Mesendoderm (in vitro differentiated cells): ENCODE results near the gene RASL12.

Source experiments
- DNase-seq: peaks from one replicate; pipeline ENCODE4 v3.0.0; 2013
- H2AK5ac ChIP-seq: 2 replicates; pipeline ENCODE4 v1.6.1; 2013; ENCODE audit warnings: low read length, inconsistent platforms
- H2BK120ac ChIP-seq: 2 replicates; pipeline ENCODE4 v1.6.1; 2013; ENCODE audit warnings: low read depth, mild to moderate bottlenecking, low read length, moderate library complexity, mixed read lengths
- H2BK15ac ChIP-seq: replicated peaks from 2 replicates; pipeline ENCODE4 v1.6.1; 2013; ENCODE audit warnings: low read depth, mild to moderate bottlenecking, moderate library complexity
- H2BK5ac ChIP-seq: 2 replicates; pipeline ENCODE4 v1.6.1; 2013; ENCODE audit warnings: low read length, inconsistent platforms
- H3K18ac ChIP-seq: 2 replicates; pipeline ENCODE4 v1.6.1; 2013; ENCODE audit warnings: mild to moderate bottlenecking, low read length, mixed read lengths
- H3K23ac ChIP-seq: one replicate; pipeline ENCODE4 v1.6.1; 2013; ENCODE audit warnings: low read length
- H3K27ac ChIP-seq: 2 replicates; pipeline ENCODE4 v1.5.1; 2013; ENCODE audit warnings: low read depth, mild to moderate bottlenecking, inconsistent platforms, low read length, moderate library complexity
- H3K27me3 ChIP-seq: 2 replicates; pipeline ENCODE4 v1.6.1; 2013; ENCODE audit warnings: low read length, control low read depth, mild to moderate bottlenecking, inconsistent platforms; ENCODE audit not compliant: insufficient read depth, poor library complexity
- H3K36me3 ChIP-seq: 2 replicates; pipeline ENCODE4 v1.6.1; 2013; ENCODE audit warnings: low read length, inconsistent platforms; ENCODE audit not compliant: control insufficient read depth, insufficient read depth
- H3K4ac ChIP-seq: one replicate; pipeline ENCODE4 v1.6.1; 2013; ENCODE audit warnings: low read depth, mild to moderate bottlenecking, low read length, moderate library complexity
- H3K4me1 ChIP-seq: 2 replicates; pipeline ENCODE4 v1.6.1; 2013; ENCODE audit warnings: low read depth, low read length, inconsistent platforms; ENCODE audit not compliant: control insufficient read depth
- H3K4me2 ChIP-seq: 2 replicates; pipeline ENCODE4 v1.6.1; 2013; ENCODE audit warnings: low read length
- H3K4me3 ChIP-seq: 2 replicates; pipeline ENCODE4 v1.5.1; 2013; ENCODE audit warnings: mild to moderate bottlenecking, low read length
- H3K56ac ChIP-seq: one replicate; pipeline ENCODE4 v1.6.1; 2013; ENCODE audit warnings: low read length
- H3K79me1 ChIP-seq: 2 replicates; pipeline ENCODE4 v1.6.1; 2013; ENCODE audit warnings: low read length, inconsistent platforms
- H3K79me2 ChIP-seq: 2 replicates; pipeline ENCODE4 v1.6.1; 2013; ENCODE audit warnings: mild to moderate bottlenecking, low read length; ENCODE audit not compliant: control insufficient read depth, insufficient read depth
- H3K9ac ChIP-seq: 2 replicates; pipeline ENCODE4 v1.6.1; 2013; ENCODE audit warnings: low read length, inconsistent platforms
- H4K5ac ChIP-seq: one replicate; pipeline ENCODE4 v1.6.1; 2013; ENCODE audit warnings: low read length
- H4K8ac ChIP-seq: one replicate; pipeline ENCODE4 v1.6.1; 2013; ENCODE audit warnings: low read depth, mild to moderate bottlenecking, control low read depth, low read length, moderate library complexity
- WGBS: extraction: QIAGEN DNeasy Blood & Tissue Kit; methylation state at CpG from one replicate; pipeline ENCODE4 v1.1.7; 2013; ENCODE audit warnings: low lambda C conversion rate, missing lambda C conversion rate; ENCODE audit not compliant: insufficient coverage; ENCODE audit errors: extremely low coverage; 5-methylcytosine and 5-hydroxymethylcytosine counted together

RASL12 gene

DNA sequence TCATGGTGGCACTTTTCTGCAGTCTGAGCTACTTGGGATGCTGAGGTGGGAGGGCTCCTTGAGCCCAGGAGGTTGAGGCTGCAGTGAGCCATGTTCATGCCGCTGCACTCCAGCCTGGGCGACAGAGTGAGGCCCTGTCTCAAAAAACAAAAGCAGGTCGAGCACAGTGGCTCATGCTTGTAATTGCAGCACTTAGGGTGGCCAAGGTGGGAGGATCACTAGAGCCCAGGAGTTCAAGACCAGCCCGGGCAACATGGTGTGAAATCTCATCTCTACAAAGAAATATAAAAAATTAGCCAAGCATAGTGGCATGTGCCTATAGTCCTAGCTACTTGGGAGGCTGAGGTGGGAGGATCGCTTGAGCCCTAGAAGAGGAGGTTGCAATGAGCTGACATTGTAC, 37.2 kb upstream of the RASL12 start:
- Histone ChIP-seq H2BK5ac (no peak overlapping the region), H3K4me3 (no peak overlapping the region), H3K56ac (no peak overlapping the region), H3K9ac (no peak overlapping the region), H4K5ac (no peak overlapping the region), H3K4me2 (no peak overlapping the region), H3K79me2 (no peaks in the 10 kb centered on the region), H3K18ac (no peak overlapping the region), H3K27me3 (no peaks in the 10 kb centered on the region), H3K79me1 (no peaks in the 10 kb centered on the region), H3K4ac (no peak overlapping the region), H3K36me3 (no peaks in the 10 kb centered on the region), H3K4me1 (no peaks in the 10 kb centered on the region), H4K8ac (no peak overlapping the region), H3K23ac (no peak overlapping the region), H2BK15ac (no peak overlapping the region), H2BK120ac (no peak overlapping the region), H3K27ac (no peak overlapping the region), H2AK5ac (no peak overlapping the region)
- no peak for DNase-seq
- no CpG with 5 or more reads among the region's 5 CpGs for WGBS

DNA sequence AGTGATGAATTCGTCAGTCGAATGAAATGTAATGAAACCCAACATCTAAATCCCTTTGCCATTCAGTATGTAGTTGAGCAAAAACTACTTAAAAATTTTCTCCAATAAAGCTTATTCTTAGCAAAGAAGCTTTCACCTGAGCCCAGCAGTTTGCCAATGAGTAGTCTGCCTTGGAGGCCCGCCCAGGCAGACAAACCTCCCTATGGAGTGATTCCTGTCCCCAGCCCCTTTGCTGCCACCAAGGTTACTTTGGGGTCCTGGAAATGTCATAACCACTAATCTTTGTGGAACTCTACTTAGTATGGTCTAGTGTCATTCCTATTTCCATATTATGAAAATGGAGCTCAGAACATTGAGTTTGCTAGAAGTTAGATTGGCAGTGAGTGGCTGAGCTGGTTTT, 35.1 kb upstream of the RASL12 start:
- H3K4me3 ChIP-seq, result no peak overlapping the region
- no CpG with 5 or more reads among the region's 3 CpGs for WGBS
- no peak overlapping the region for H2BK15ac ChIP-seq

DNA sequence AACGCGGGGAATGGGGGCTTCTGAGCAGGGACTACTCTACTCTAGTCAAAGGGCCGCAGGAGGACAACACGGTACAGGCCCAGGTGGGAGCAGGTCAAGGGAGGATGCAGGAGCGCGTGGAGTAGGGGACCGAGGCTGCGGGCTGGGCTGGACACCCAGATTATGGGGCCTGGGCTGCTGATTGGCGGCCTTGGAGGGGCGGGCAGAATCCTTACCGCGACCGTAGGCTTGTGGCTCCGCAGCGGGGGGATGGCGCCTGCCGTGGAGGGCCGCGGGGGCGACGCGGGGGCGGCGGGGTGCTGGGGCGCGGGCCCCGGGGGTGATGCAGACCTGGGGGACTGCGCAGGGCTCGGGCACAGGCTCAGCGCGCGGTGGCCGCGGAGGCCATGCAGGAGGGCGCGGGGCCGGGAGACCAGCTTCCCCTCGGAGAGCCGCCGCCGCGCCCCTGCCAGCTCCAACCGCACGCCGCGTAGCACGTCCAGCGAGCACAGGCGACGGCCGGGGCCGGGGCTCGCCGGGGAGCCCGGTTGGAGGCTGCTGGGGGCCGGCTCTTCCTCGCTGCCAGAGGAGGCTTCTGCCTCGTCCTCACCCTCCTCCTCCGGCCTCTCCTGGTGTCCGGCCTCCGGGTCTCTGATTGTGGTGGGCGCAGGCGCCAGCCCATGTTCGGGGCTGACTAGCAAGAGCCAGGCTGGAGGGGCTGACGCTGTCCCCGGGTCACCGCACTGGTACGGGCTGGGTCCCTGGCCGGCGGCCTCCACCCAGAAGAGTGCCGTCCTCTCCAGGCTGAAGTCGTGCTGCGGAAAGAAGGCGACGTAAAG, 34.3 kb upstream of the RASL12 start:
- Histone ChIP-seq H3K27ac (no peak overlapping the region), H3K23ac (no peak overlapping the region), H2BK15ac (no peak overlapping the region), H3K4ac (peak overlapping the region; percentile 21), H3K4me1 (no peaks in the 10 kb centered on the region), H3K4me2 (peak overlapping the region; percentile 87), H3K56ac (peak overlapping the region; percentile 80), H3K36me3 (no peaks in the 10 kb centered on the region), H3K27me3 (no peaks in the 10 kb centered on the region), H3K79me2 (no peaks in the 10 kb centered on the region), H3K79me1 (no peaks in the 10 kb centered on the region), H2BK120ac (no peak overlapping the region), H4K8ac (no peak overlapping the region), H2BK5ac (no peak overlapping the region), H3K9ac (peak overlapping the region; percentile 59), H3K18ac (peak overlapping the region; percentile 81), H2AK5ac (no peak overlapping the region), H4K5ac (no peak overlapping the region), H3K4me3 (no peak overlapping the region)
- no peak for DNase-seq
- WGBS, result no CpG with 5 or more reads among the region's 75 CpGs

More for the DNA sequence above, 35.1 kb upstream of the RASL12 start:
- H3K9ac ChIP-seq, result no peak overlapping the region
- no peak overlapping the region for H3K18ac ChIP-seq
- no peak overlapping the region for H3K56ac ChIP-seq
- H2BK120ac ChIP-seq, result no peak overlapping the region
- no peak overlapping the region for H3K23ac ChIP-seq
- no peak overlapping the region for H3K4ac ChIP-seq
- no peak for DNase-seq
- H2BK5ac ChIP-seq, result no peak overlapping the region
- H4K5ac ChIP-seq, result no peak overlapping the region
- no peaks in the 10 kb centered on the region for H3K79me2 ChIP-seq
- no peaks in the 10 kb centered on the region for H3K27me3 ChIP-seq
- no peak overlapping the region for H4K8ac ChIP-seq
- no peaks in the 10 kb centered on the region for H3K79me1 ChIP-seq
- no peaks in the 10 kb centered on the region for H3K36me3 ChIP-seq
- no peaks in the 10 kb centered on the region for H3K4me1 ChIP-seq
- H3K4me2 ChIP-seq, result no peak overlapping the region
- H3K27ac ChIP-seq, result no peak overlapping the region
- H2AK5ac ChIP-seq, result no peak overlapping the region

DNA sequence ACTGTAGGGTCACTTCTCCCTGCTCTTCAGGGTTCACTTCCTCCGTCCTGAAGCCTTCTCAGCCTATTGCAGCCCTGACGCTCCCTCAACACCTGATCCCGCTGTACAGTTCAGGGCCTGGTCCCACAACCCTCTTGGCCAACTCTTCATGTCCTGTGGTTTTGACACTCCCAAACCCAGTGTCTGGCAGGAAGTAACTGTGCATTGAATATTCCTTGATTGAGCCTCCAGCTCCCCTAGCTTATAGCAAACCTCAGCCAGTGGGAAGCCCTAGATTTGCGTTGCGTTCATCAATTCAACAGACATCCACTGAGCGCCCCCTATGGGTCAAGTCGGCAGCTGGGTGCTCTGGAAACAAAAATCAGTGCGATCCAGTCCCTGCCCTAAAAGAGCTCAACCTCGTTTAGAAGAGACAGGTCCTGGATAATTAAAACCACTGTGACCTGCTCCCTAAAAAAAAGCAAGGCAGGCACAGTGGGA, 33.7 kb upstream of the RASL12 start:
- Histone ChIP-seq H3K79me1 (no peaks in the 10 kb centered on the region), H2BK120ac (no peak overlapping the region), H3K4me1 (no peaks in the 10 kb centered on the region), H3K18ac (no peak overlapping the region), H3K4me3 (no peak overlapping the region), H3K27ac (no peak overlapping the region), H3K27me3 (no peaks in the 10 kb centered on the region), H4K8ac (no peak overlapping the region), H2BK5ac (no peak overlapping the region), H4K5ac (no peak overlapping the region), H2BK15ac (no peak overlapping the region), H2AK5ac (no peak overlapping the region), H3K79me2 (no peaks in the 10 kb centered on the region), H3K56ac (peak overlapping the region; percentile 80), H3K9ac (peak overlapping the region; percentile 50), H3K36me3 (no peaks in the 10 kb centered on the region), H3K4ac (no peak overlapping the region), H3K23ac (no peak overlapping the region), H3K4me2 (peak overlapping the region; percentile 87)
- no CpG with 5 or more reads among the region's 9 CpGs for WGBS
- DNase-seq, result peak; percentile 91

DNA sequence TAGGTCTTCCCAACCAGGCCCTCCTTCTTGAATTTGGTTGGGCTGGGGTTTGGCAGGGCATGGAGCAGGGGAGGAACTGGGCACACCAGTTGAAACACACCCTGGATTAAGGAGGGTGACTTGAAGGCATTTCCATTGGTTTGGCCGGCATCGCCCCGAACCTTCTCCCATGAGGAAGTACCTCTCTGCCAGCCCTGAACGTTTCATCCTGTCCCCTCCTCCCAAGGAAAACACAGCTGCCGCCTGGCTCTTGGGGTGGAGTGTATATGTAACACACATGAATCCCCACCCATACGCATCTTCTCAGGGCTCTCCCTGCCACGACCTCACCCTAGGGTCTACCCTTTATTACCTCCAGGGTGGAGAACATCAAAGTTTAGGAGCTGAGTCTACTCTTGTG, 32.7 kb upstream of the RASL12 start:
- no peaks in the 10 kb centered on the region for H3K36me3 ChIP-seq
- no peak overlapping the region for H3K4me2 ChIP-seq

More for the DNA sequence above, 32.7 kb upstream of the RASL12 start:
- no peak overlapping the region for H2AK5ac ChIP-seq
- H2BK120ac ChIP-seq, result no peak overlapping the region
- H3K4me1 ChIP-seq, result no peaks in the 10 kb centered on the region
- H3K4ac ChIP-seq, result no peak overlapping the region
- no peak overlapping the region for H2BK15ac ChIP-seq
- no CpG with 5 or more reads among the region's 7 CpGs for WGBS
- no peaks in the 10 kb centered on the region for H3K79me1 ChIP-seq
- no peak overlapping the region for H4K5ac ChIP-seq
- no peak overlapping the region for H3K23ac ChIP-seq
- no peak overlapping the region for H3K9ac ChIP-seq
- H3K27me3 ChIP-seq, result no peaks in the 10 kb centered on the region
- no peak overlapping the region for H2BK5ac ChIP-seq
- H3K4me3 ChIP-seq, result no peak overlapping the region
- no peak overlapping the region for H3K56ac ChIP-seq
- no peak for DNase-seq
- no peaks in the 10 kb centered on the region for H3K79me2 ChIP-seq
- H4K8ac ChIP-seq, result no peak overlapping the region
- H3K18ac ChIP-seq, result no peak overlapping the region
- H3K27ac ChIP-seq, result no peak overlapping the region
